Cardiac septum (tissue), 1 donor: ENCODE measurements around the gene LCN10. TPM values are rescaled to one million over a fixed set of nuclear protein-coding genes. Genes with fewer than 3 reads are reported as not detected.

Experiments
- DNase-seq: peaks from one replicate; pipeline ENCODE4 v3.0.0-alpha.2; 2020; ENCODE audit warnings: low spot score
- intact Hi-C: fragments of 100-400 bp; cut with DNase I; formaldehyde crosslinking; loops from one replicate; pipeline ENCODE4 v1.14.0; 2022
- total RNA-seq: library from RNA; stranded (reverse); fragmentation: NEBNext Ultra II Directional; extraction: Animal tissue kit (Norgen Biotek cat#: 25700); gene quantifications from one replicate; pipeline ENCODE4 v1.2.1, GENCODE V29; 2021
- donor health status: DM: no; HTN: no; CAD: no.

The LCN10 gene
- total RNA-seq, 1 donor from 2014 or later: 3.3 TPM

DNA sequence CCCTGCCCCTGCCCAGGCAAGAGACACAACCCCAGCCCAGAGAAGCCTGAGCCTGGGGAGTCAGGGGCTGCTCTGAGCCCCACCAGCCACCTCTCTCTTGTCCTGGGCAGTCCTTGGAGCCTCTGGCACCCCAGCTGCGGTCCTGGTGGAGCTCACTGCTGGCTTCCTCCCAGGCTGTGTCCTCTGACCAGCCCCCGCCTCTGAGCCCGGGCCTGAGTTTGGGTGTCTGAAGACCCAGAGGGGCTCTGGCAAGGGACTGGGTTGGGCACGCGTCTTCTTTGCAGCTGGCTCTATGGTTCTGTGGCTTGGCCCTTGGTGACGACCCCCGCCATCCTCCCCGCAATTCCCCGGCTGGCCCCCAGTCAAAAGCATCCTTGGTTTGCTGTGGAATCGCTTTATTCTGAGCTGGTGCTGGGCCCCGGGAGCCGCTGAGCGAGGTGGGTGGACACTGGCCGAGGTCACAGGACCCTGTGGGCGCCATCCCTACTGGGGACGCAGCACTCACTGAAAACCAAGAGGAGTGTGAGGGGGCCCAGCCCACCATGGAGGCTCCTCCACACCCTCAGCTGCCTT lies 985 bp upstream of the LCN10 start:
- no peak for DNase-seq
- intact Hi-C loops: no loop called here

GRCh38 chr9:136741883-136742571 lies 713 bp downstream of the LCN10 start:
- intact Hi-C loops: no loop called here

DNA sequence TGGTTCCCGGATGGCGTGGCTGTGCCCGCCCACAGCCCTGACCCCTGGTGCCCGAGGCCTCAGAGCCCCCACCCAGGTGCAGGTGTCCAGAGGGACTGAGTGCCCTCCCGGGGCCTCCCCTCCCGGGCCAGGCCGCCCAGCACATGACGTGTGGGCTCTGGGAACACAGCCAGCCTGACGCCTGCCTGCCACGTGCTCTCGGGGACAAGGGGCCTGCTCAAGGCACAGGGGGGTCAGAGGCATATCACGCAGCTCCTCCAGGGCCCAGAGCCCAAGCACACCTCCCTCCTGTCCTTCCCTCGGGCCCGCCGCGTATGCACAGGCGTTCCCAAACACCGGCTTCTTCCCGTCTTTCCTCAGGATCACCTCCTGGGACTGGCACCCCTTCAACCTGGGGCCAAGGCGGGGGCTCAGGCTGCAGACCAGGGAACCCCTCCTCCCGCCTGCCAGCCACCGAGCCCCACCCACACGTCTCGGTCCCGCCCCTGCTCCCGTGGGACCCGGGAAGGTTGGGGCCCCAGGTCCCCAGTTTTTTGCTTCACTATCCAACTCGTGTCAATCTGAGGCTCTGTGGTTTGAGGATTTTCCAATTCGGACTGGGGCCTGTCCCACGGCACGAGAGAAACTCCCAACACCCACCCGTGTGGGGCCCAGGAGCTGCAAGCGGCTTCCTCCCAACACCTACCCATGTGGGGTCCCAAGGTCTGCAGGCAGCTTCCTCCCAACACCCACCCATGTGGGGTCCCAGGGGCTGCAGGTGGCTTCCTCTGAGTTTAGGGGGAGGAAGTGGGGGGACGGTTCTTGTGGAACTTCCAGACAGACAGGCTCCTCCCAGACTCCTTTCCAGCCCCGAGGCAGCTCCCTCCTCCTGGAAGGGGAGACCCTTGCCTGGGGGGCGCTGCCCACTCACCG lies 1.5 kb downstream of the LCN10 start:
- DNase-seq: no peak
- intact Hi-C loops: no loop called here

More at GRCh38 chr9:136741883-136742571, 713 bp downstream of the LCN10 start:
- DNase-seq: no peak

GRCh38 chr9:136740491-136740890 lies 2.2 kb downstream of the LCN10 start:
- DNase-seq: no peak
- intact Hi-C loops: no loop called here

DNA sequence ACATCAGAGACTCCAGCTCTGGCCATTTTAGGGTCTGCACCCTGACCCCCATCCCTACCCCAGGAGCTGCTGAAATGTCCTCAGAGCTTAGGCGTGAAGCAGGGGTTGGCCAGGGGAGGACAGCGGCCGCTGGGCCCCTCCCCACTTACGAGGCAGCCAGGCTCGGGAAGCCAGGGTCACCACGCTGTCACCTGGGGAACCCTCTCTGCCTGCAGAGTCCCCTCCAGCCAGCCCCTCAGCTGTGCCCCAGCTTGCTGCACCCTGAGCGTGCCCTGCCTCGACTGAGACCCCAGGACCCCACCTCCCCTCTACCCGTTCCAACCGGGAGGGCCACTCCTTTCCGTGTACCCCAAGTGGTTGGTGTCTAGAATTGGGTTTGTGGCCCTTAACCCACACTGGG lies 2.7 kb downstream of the LCN10 start:
- intact Hi-C loops: no loop called here
- DNase-seq: no peak

DNA sequence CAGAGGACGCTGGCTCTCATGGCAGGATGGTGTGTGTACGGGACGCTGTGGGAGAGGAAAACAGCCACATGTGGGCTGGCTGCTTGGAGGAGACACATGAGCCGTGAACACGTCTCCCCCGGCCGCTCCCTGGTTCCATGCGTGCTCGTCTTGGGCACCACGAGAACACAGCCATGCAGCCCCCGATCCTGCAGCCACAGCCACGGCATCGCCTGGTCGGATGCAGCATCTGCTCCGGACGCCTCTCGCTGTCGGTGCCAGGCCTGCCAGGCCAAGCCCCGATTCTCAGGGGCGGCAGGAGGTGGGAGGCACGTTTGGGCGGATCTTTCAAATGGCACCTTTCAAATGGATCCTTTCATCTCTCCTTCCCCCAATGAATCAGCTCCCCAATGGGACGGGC lies 3.2 kb downstream of the LCN10 start:
- no peak for DNase-seq
- intact Hi-C loops: no loop called here

GRCh38 chr9:136738960-136739359 lies 3.8 kb downstream of the LCN10 start:
- intact Hi-C loops: no loop called here
- no peak for DNase-seq

DNA sequence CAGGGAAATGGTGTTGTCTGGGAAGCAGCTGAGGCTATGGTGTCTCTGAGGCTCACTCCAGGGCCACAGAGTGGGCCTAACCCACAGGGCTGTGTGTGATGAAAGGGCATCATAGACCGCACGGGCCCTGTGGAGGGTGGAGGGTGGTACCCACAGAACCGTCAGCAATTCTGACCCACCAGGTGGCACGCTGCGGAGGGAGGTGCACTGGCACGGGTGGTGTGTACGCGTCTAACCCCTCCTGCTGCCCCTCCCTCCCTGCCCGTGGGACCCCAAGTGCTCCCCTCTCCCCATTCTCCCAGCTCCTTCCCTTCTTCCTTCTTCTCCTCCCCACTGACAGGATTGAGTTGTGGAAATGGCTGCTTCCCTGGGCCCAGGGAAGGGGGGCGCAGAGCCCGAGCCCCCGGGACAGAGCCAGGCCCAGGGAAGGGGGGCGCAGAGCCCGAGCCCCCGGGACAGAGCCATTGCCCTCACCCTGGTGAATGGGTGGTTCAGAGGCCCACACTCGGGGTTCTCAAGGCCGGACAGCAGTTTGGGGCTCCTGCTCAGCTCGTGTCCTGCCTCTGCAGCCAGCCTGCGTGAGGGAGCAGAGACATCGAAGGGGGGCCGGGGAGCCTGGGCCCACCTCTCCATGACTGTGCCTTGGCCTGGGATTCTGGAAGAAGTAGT lies 6.8 kb downstream of the LCN10 start:
- DNase-seq: no peak
- intact Hi-C loops: no loop called here

GRCh38 chr9:136734837-136735496 lies 7.8 kb downstream of the LCN10 start:
- no peak for DNase-seq
- intact Hi-C loops: no loop called here

GRCh38 chr9:136733611-136734010 lies 9.1 kb downstream of the LCN10 start:
- no peak for DNase-seq
- intact Hi-C loops: no loop called here

GRCh38 chr9:136732444-136733178 lies 10.1 kb downstream of the LCN10 start:
- intact Hi-C loops: no loop called here
- DNase-seq: no peak

GRCh38 chr9:136729926-136730325 lies 12.8 kb downstream of the LCN10 start:
- DNase-seq: no peak
- intact Hi-C loops: loop anchor here (5.0 kb wide), 1 partner anchor 38 kb away; no protein-coding TSS in a partner anchor

- intact Hi-C loops: loop anchor here (5.0 kb wide), 1 partner anchor 37 kb away; no protein-coding TSS in a partner anchor
- no peak for DNase-seq
Measured at GRCh38 chr9:136729144-136729543, 13.6 kb downstream of the LCN10 start.

- no peak for DNase-seq
- intact Hi-C loops: loop anchor here (5.0 kb wide), 1 partner anchor 36 kb away; no protein-coding TSS in a partner anchor
Measured at GRCh38 chr9:136728548-136729123, 14.1 kb downstream of the LCN10 start.

- DNase-seq: peak; percentile 94
- intact Hi-C loops: loop anchor here (5.0 kb wide), 1 partner anchor 36 kb away; no protein-coding TSS in a partner anchor
Measured at GRCh38 chr9:136728080-136728547, 14.6 kb downstream of the LCN10 start.

DNA sequence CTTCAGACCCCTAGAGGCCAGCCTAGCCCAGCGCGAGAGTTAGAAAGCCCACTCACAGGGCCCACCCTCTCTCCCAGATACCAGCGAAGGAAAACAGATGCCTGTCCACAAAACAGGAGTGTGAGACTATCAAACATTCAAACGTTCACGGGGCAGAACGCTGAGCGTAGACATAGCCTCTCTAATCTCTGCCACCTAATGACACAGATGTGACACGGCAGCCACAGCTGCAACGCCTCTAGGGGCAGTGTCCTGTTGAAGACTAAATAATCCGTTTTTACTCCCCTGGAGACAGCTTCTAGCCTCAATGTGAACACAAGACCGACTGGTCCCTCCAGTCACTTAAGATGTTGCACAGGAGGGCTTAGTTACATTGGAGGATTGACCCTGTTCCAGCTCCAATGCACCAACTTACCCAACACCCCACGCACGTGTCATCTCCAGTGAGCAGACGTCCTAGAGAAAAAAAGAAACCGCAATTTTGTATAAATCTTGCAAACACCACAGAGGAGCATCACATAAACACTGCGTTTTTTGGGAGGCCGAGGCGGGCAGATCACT lies 16.0 kb downstream of the LCN10 start:
- intact Hi-C loops: loop anchor here (5.0 kb wide), 1 partner anchor 34 kb away; no protein-coding TSS in a partner anchor
- no peak for DNase-seq

DNA sequence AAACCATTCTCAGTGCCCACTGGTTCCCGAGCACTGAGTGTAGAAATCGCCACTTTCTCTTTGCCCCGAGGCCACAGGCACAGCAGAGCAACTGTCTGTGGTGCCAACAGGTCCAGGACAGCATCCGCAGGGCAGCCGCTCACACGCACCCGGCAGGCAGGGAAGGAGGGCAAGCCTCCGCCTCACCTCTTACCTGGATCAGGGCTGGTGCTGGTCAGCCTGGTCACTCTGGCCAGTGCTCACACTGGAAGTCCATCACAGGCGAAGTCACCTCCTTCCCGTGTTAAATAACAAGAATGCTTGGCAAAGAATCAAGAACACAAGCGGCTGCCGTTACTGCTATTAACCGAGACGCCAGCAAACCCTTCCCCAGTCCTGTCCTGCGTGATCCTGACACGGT lies 16.6 kb downstream of the LCN10 start:
- DNase-seq: no peak
- intact Hi-C loops: loop anchor here (5.0 kb wide), 1 partner anchor 34 kb away; no protein-coding TSS in a partner anchor

- DNase-seq: no peak
- intact Hi-C loops: loop anchor here (5.0 kb wide), 1 partner anchor 33 kb away; no protein-coding TSS in a partner anchor
Measured at GRCh38 chr9:136725612-136726011, 17.1 kb downstream of the LCN10 start.
